Medulla oblongata (tissue), 1 donor: ENCODE data around the gene SSH2.
A peak's percentile ranks its signal among the peaks of the same experiment; 100 is the strongest.

ENCODE experiments used
- DNase-seq: peaks from one replicate; pipeline ENCODE4 v3.0.0-alpha.2; 2015; ENCODE audit errors: extremely low spot score

SSH2 gene

DNA sequence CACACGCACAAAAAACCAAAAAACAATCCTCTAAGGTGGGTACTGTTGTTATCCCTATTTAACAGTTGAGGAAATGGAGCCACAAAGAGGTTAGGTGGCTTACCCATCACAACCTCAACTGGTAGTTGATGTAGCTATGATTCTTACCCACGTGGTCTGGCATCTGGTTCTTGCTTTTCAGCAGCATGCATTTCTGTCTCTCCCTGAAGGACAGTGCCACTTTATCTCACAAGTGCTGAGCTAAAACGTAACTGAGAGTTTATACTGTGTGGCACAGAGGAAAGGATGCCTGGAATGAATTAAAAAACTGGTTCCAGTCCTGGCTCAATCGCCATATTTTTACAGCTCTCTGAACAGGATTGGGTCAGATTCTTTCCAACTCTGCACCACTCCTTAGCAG, 305.4 kb downstream of the SSH2 start:
- no peak for DNase-seq

DNA sequence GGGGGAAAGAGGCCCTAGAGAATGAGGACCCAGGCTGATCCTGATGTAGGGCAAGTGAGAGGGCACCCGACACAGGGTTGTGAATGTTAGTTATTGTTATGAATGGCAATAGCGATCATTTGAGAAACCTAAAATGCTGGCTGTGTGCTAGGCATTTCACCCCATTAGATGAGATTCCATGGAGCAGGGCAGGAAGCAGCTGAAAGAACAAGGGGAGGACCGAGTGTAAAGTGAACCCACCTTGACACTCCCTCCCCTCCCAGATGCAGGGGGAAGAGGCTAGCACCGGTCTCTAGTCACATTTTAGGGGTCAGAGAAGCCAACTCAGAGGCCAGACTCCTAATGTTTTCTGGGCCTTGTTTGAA, 306.8 kb downstream of the SSH2 start:
- DNase-seq, result peak; percentile 1

DNA sequence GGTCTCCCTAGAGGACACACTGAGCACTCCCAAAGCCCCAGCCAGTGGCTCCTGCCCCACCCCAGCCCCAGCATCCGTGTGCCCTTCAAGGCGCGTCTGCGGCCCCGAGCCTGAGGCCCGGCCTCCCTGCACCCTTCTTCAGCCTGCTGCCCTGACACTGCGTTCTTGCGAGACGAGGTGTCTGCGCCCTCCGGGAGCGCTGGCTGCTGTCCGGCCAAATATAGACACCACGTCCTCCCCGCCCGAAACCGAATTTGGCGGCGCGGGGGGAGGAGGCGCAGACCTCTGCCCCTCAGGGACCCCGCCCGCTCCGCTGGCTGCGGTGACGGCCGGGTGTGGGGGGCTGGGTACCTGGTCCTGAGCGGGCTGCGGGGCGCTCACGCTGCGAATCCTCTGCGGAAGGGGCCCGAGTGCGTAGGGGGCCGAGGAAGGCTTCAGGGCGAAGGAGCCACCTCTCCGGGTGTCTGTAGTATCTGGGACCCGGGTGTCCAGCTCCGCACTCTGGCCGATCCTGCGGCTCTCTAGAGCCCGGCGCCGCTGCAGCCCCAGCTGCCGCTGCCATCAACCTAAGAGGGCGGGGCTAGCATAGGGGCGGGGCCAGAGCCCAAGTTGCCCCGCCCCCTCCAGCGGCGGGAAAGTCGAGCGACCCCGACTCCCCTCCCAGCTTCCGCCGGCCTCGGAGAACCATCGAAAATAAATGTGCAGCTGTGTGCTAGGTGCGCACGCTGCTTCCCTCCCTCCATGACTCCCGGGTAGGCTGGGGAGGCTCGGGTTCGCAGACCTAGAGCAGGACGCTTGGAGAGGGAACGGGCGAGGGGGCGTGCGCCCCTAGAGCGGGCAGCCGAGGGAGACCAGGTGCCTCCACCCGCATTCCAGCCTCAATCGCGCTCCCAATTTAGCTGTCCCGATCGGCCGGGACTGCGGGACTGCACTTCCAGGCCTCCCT, 307.4 kb downstream of the SSH2 start, which contains the start of gene CORO6:
Gene CORO6 (minus strand): TSS at position 576 of the 946 bp plus-strand sequence. CDS start 1,491 bp downstream, outside the sequence.
- DNase-seq, result peak; percentile 66

DNA sequence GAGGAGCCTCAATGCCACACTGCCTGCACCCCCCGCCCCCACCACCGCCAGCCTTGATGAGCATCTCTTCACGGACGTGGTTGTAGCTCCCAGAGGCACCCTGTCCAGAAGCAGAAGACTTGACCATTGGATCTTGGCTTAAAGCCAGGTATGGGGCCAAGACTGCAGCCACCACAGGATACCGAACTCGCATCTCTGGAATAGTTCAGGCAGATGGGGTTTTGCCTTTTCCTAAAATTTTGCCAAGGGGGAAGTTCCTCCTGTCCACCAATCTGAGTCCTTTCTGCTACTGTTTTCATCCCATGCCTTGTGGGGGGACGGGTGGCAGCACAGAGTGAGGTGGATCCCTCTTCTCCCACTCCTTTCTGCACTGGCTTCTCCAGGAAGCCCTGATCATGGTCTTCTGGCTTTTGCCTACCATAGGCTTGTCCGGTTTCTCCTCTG, 308.3 kb downstream of the SSH2 start:
- no peak for DNase-seq

DNA sequence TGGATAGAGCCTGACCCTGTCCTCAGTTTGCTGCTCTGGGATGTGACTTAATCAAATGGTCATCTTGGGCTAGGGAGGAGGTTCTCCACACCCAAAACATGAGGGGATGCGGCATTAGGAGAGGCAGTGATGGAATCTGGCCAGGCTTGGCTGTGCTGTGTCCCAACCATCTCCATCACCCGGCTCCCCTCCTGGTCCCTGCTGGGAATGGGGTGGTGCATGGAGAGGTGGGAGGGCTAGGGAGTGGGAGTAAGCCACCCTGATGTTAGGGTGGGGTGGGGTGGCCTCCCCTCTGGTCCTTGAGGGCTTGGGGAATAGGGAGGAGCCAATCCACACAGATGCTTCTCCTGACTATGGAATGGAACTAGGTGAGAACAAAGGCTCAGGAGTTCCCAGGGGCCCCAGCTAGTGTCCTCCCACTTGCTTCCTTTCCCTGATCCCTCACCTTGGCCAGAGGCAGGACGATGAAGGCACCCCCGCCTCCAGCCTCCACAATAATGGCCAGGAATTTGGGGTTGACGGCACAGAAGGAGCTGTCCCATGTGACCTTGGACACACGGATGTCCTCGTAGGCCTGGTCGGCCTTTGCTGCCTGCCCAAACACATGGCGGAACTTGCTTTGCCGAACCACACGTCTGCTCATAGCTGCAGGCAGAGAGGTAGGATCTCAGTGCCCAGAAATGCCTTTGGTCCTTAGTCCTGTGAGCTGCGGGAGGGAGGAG, 309.1 kb downstream of the SSH2 start:
- DNase-seq, result no peak

DNA sequence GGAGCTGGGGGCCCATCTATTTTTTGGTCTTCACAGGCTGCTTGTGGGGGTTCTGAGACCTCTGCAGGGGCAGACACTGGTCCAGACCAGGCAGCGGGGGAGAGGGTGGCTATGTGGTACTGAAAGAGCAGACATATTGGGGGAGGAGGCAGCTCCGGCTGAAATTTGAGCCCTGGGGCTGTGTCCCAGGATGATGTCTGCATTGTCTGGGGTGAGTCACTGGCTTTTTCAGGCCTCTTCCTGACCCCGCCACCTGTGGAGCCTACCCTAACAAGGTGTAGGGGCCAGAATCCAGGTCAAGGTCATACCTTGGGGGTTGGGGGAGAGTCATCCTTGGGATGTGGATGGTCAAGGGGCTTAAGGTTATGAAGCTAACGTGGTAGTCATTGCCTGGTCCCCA, 309.8 kb downstream of the SSH2 start:
- DNase-seq, result no peak

DNA sequence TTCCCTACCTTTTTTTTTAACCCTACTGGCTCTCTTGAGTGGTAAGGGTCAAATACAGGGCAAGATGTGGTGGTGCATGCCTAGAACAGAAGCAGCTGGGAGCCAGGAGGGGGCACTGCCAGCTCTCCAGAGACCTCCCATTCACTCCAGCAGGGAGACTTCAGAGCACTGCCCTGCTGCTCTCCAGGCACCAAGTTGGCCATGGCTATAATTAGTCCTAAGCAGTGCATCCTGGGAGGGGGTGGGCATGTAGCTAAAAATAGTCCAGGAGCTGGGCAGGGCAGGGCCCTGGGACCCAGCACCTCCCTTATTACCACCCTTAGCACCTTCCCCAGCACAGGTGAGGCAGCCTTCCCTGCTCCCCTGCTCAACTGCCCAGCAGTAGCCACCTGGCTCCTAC, 310.8 kb downstream of the SSH2 start:
- no peak for DNase-seq

DNA sequence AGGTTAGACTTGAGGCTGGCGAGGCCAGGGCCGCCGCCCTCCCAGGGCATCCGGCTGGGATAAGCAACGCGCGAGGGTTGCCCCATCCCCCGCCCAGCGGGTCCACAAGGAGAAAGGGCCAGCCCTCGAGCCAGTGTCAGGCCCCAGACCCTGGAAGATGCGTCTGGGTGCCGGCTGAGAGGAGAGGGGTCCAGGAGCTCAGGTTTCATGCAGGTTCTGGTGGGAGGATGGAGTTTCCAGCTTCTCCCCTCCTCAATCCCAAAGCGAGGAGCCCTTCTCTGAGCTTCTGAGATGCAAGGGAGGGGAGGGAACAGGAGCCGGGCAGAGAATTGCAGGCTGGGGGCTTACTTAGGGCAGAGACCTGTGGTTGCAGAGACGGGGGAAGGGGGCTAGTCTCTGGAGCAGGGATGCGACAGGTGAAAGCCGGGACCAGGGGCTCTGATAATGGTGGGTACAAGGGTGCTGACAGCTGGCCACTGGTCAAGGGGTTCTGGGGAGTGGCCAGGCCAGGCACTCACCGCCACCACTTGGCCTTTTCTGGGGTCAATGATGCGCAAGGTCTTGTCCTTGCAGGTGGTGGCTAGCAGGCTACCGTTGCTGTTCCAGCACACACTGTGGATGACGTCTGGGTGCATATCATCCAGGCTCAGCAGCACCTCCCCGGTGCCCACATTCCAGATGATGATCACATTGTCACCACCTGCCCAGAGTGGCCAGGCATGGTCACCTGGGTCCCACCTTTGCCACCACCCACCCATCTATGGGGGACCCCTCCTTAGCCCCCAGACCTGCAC, 311.6 kb downstream of the SSH2 start:
- no peak for DNase-seq

DNA sequence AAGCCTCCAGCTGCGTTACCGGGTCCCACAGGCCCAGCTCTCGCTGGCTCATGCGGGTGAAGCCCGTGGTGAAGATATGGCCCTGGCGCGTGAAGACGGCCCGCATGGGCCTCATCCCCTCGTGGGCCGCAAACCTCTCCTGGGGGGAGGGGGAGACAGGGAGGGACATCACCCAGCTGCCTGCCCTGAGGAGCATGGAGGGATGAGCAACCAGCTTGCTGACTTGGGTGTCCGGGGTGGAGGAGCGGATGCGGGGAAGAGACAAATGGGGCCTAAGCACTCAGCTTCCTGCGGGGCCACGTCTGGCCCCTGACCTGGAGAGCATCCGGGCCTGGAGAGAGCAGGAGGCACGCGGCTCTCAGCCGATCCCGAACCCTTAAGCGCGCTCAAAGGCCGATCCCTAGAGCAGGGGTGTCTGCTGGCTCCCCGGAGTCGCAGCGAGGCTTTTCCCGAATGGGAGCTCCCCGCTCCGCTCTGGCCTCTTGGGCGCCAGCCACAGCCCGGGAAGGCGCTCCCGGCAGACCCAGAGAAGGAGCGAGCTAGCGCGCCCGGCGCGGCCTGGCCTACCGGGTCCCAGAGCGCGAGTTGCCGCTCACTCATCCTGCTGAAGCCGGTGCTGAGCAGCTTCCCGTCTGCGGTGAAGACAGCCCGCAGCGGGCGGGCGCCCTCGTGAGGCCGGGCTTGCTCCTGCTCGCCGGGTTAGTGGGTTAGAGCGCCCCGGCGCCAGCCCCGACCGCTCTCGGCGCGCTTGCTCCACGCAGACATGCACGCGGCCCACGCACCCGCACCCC, 312.4 kb downstream of the SSH2 start:
- DNase-seq, result peak; percentile 87

DNA sequence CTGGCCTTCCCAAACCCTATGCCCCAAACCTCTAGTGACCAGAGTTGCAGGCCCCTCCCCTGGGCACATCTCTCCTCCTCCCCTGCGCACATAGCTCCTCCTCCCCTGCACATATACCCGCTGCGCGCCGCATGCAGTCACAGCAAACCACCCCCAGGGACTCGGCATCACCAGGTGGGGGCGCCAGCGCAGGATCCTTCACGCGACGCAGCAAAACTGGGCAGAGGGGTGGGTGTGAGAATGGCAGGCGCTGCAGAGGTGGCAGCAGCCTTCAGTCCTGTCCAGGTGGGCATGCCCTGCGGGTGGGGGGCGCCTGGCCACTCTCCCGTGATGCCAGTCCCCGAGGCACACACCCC, 312.9 kb downstream of the SSH2 start:
- peak; percentile 81 for DNase-seq

DNA sequence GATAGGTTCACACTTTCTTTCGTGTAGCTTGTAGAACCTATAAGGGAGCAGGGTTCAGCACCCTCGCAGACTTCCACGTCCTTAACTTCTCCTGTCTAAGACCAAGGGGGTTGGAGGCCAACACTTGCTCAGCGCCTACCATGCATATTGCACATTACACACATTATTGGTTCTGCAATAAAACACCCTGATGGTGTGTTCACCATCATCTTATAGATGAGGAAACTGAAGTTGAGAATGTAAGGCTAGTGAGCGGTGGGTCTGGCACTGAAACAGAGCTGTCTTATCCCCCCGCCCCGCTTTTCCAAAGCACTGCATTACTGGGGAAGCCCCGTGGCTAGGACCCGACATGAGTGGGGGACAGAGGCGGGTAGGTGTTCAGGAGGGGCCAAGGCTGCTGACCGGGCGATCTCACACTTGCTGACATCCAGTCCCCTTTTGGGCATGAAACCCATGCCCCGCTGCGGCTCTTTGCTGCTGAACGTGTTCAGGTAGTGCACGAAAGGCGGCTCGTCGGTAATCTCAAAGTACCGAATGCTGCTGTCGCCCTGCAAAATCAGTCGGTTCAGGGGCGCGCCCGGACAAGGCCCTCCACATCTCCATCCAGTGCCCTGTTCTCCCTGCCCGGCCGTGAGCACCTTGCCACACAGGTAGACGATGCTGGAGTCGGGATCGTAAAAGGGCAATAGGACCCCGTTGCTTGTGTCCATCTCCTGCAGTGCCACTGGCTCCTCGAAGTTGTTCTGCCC, 313.6 kb downstream of the SSH2 start:
- DNase-seq, result no peak

DNA sequence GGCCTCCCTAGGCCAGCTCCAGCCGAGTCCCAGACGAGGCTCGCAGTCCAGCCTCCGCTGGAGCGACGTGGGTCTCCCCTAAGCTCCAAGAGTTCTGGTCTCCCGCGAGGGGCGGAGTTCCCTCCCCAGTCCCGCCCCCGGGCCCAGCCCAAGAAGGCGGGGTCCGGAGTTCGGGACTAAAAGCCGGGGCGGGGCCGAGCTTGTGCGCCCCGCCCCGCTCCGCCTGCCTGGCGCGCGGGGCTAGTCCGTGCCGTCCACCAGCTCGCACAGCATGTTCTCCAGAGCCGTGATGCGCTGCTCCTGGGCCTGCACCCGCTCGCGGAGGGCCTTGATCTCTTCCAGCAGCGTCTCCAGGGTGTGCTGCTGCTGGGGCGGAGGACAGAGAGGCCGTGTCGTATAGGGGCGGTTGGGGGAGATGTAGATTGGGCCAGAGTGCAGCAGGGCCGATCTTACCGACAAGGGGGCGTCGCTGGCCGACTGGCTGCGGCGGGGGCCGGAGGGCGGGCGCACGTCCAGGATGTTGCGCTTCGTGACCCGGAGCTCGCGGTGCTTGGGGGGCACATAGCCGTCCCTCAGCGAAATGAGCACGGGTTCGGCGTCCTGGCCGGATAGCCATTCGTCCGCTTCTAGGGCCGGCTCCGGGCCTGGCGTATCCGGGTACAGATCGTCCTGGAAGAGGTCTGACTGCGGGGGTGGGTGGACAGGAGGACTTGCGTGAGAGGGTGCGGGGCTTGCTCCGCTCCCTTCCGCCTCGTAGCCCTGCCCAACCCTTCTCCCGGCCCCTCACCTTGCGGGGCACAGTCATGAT, 314.3 kb downstream of the SSH2 start:
- DNase-seq, result peak; percentile 97

DNA sequence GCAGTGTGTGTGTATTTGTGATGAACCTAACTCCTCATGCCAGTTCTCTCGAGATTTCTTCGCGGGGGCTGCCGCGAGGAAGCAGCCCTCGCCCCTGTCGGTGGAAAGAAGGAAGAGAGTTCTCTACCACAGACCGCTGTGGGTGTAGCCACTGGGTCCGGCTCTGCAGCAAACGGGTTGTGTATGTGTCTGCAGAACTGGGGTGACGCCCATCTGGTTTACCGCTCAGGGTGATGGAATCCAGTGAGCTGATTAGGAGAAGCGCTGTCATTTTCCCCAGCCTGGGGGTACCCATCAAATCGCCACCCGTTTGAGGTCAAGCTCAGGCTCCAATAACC, 315.0 kb downstream of the SSH2 start:
- DNase-seq, result no peak

DNA sequence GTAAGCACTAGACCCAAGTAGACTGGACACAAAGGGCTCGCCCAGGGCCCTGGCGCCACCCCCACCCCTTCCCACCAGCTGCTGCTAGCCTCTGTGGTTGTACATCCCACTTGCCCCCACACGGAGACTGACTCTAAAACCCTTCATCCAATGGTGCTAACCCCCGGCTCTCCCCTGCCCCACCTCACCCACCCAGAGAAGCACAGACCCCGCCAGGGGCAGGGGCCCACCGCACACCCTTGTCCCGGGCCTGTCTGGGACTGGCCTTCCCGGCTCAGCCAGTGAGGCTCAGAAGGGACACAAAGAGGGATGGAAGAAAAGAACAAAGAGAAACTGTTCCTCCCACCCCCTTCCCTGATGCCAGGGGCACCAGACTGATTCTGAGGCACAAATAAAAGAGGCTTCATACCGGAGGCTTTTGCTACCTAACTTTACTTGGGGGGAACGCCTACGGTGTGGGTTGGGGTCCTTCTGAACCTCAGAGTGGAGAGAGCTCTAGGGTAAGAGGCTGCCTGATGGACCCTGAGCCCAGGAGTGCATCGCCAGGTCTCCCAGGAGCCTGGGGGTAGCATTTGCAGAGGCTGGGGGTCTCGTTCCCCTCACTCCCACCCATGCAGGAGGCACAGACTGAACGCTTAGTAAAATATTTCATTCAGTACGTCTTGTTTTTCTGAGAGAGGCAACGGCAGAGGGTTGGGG, 315.5 kb downstream of the SSH2 start:
- peak; percentile 80 for DNase-seq

DNA sequence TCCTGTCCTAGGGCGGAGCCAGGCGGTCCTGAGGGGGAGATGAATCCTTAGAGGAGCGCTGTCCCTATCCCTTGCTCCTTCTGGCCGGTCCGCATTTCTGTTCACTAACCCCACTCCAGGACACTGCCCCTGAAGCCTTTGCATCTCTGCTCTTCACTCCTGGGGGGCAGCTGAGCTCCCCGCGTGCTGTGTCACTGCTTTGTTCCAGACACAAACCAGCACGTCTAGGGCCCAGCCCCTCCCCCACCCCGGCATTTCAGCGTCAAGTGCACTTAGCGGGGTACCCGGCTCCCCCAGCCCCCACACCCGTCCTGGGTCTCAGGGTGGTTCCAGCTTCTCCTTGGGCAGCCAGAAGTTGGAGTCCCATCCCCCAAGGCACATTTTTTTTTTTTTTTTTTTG, 316.2 kb downstream of the SSH2 start:
- DNase-seq, result no peak

DNA sequence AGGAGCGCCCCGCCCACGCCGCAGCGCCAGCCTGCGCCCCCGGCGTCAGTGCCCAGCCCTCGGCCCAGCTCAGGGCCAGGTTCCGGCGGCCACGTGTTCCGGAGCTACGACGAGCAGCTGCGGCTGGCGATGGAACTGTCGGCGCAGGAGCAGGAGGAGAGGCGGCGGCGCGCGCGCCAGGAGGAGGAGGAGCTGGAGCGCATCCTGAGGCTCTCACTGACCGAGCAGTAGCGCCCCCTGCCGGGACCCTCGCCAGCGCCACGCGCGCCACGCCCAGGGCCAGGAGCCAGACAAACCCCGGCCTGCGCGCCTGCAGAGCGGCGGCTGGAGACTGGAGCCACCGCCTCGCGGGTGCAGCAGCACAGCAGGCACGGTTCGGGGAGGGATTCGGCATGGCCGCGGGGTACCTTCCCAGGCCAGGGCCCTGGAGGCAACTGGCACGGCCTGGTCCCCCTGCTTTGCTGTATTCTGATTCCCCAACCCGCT, 316.6 kb downstream of the SSH2 start:
- peak; percentile 91 for DNase-seq

DNA sequence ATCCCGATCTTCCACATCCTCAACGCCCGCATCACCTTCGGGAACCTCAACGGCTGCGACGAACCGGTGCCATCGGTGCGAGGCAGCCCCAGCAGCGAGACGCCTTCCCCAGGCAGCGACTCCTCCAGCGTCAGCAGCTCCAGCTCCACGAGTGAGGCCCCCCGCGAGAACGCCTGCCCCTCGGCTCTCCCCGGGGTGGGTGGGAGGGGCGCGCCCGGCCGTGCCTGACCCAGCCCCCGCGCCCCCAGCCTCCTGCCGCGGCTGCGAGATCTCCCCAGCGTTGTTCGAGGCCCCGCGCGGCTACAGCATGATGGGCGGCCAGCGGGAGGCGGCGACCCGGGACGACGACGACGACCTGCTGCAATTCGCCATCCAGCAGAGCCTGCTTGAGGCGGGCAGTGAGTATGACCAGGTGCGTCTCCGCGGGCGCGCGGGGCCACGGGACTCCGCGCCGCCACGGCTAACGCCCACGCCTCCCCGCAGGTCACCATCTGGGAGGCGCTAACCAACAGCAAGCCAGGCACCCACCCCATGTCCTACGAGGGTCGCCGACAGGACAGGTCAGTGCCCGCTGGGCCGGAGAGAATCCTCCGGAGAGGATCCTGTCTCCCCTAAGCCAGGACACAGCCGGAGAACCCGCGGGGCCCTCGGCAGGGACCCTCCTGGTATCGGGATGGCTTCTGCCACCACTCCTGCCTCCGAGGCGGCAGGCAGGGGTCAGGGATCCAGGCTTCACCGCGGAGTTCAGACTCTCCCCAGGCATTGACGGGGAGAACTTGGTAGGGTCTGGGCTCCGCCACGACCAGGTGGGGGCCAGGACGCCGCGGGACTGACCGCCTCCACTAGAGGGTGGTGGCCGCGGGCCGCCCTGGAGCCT, 317.4 kb downstream of the SSH2 start:
- DNase-seq, result no peak

DNA sequence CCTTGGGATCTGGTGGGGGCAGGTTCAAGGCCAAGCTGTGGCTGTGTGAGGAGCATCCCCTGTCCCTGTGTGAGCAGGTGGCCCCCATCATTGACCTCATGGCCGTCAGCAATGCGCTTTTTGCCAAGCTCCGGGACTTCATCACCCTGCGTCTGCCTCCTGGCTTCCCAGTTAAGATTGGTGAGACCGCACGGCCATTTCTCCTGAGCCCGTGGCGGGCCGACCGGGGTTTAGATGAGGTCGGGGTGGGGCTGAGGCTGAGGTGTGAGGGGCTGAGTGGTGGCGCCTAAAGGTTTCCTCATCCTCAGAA, 318.0 kb downstream of the SSH2 start:
- no peak for DNase-seq
